PFSK-1 (cell line): ENCODE data around the gene PIEZO1.

Experiments used
- FOXP2 ChIP-seq: optimal IDR thresholded peaks from 2 replicates; pipeline ENCODE3; 2011; ENCODE audit warnings: borderline replicate concordance, control low read depth, inconsistent platforms; ENCODE audit not compliant: insufficient read depth; ENCODE audit errors: extremely low read length, extremely low read depth
- POLR2AphosphoS5 ChIP-seq: IDR thresholded peaks from 2 replicates; pipeline ENCODE4 v1.6.1; 2012; ENCODE audit warnings: low read depth, mild to moderate bottlenecking, control low read depth, low read length, moderate library complexity
- REST ChIP-seq, 2 experiments: IDR thresholded peaks; 2 replicates each; pipeline versions ENCODE4 v1.6.1 to v1.8.0; 2011 to 2012; ENCODE audit warnings: low read depth in 2 of 2, low read length in 2 of 2, control low read depth in 1 of 2, inconsistent platforms in 1 of 2, mild to moderate bottlenecking in 1 of 2, moderate library complexity in 1 of 2; ENCODE audit not compliant: insufficient read depth in 1 of 2
- SIN3A ChIP-seq: IDR thresholded peaks from 2 replicates; pipeline ENCODE4 v1.6.1; 2012; ENCODE audit warnings: mild to moderate bottlenecking, low read length, moderate library complexity, borderline replicate concordance; ENCODE audit not compliant: insufficient read depth
- TAF1 ChIP-seq: IDR thresholded peaks from 2 replicates; pipeline ENCODE4 v1.6.1; 2012; ENCODE audit warnings: low read length, control low read depth, borderline replicate concordance; ENCODE audit not compliant: insufficient read depth

PIEZO1 gene

GRCh38 chr16:88815901-88816589, 31.0 kb upstream of the PIEZO1 start:
- TF ChIP-seq SIN3A, result no peak
- TF ChIP-seq POLR2AphosphoS5, result no peak
- no peak for TF ChIP-seq TAF1
- no peak for TF ChIP-seq REST (IDR thresholded peaks at IDR 0.05; ENCODE audit: insufficient read depth in 1 of 2, low read depth in 2 of 2, low read length in 2 of 2)
- no peak for TF ChIP-seq FOXP2

GRCh38 chr16:88815227-88815626, 30.2 kb upstream of the PIEZO1 start:
- TF ChIP-seq SIN3A (no peak), TAF1 (no peak), REST (IDR thresholded peaks at IDR 0.05; ENCODE audit: insufficient read depth in 1 of 2, low read depth in 2 of 2, low read length in 2 of 2) (no peak), POLR2AphosphoS5 (no peak), FOXP2 (no peak)

- TF ChIP-seq POLR2AphosphoS5, result no peak
- no peak for TF ChIP-seq TAF1
Measured at GRCh38 chr16:88814144-88814502, 29.1 kb upstream of the PIEZO1 start.

GRCh38 chr16:88813269-88814143, 28.5 kb upstream of the PIEZO1 start:
- TF ChIP-seq POLR2AphosphoS5 (no peak), REST (IDR thresholded peaks at IDR 0.05; ENCODE audit: insufficient read depth in 1 of 2, low read depth in 2 of 2, low read length in 2 of 2) (no peak), FOXP2 (no peak), TAF1 (no peak), SIN3A (no peak)

- peak; percentile 42; the same call in 1 of the 2 replicates for TF ChIP-seq POLR2AphosphoS5
- no peak for TF ChIP-seq FOXP2
Measured at GRCh38 chr16:88812513-88813268, 27.7 kb upstream of the PIEZO1 start.
